HuH-7 (cell line): ENCODE results near the gene TEAD3.
"Not testable (repeated sequence)": the region's sequence is repeated elsewhere in the genome, so short reads cannot be mapped to it uniquely, and the experiment has no call there.

Experiments used
- DNase-seq: peaks from one replicate; pipeline ENCODE4 v3.0.0; 2011; ENCODE audit warnings: low spot score

TEAD3 gene

GRCh38 chr6:35449287-35449881 lies 47.5 kb downstream of the TEAD3 start:
- peak; percentile 84 for DNase-seq

- DNase-seq: no peak
Observed at GRCh38 chr6:35448191-35448590, 48.7 kb downstream of the TEAD3 start.

- DNase-seq: no peak
Observed at GRCh38 chr6:35445691-35446090, 51.2 kb downstream of the TEAD3 start.

GRCh38 chr6:35443341-35444030 lies 53.4 kb downstream of the TEAD3 start:
- DNase-seq: no peak

GRCh38 chr6:35442693-35443092 lies 54.2 kb downstream of the TEAD3 start:
- no peak for DNase-seq

GRCh38 chr6:35441642-35442041 lies 55.2 kb downstream of the TEAD3 start:
- no peak for DNase-seq

GRCh38 chr6:35441205-35441604 lies 55.7 kb downstream of the TEAD3 start:
- no peak for DNase-seq

GRCh38 chr6:35439308-35439707 lies 57.6 kb downstream of the TEAD3 start:
- no peak for DNase-seq

- DNase-seq: not testable (repeated sequence)
Observed at GRCh38 chr6:35438378-35439065, 58.4 kb downstream of the TEAD3 start.

- DNase-seq: no peak
Observed at GRCh38 chr6:35436071-35436857, 60.6 kb downstream of the TEAD3 start.

GRCh38 chr6:35435074-35435837 lies 61.6 kb downstream of the TEAD3 start:
- no peak for DNase-seq

GRCh38 chr6:35432702-35433101 lies 64.2 kb downstream of the TEAD3 start:
- DNase-seq: not testable (repeated sequence)

- DNase-seq: no peak
Observed at GRCh38 chr6:35432291-35432690, 64.6 kb downstream of the TEAD3 start.

- DNase-seq: no peak
Observed at GRCh38 chr6:35429463-35429862, 67.4 kb downstream of the TEAD3 start.

GRCh38 chr6:35428421-35429149 lies 68.3 kb downstream of the TEAD3 start:
- DNase-seq: peak; percentile 39

GRCh38 chr6:35427851-35428321 lies 69.0 kb downstream of the TEAD3 start:
- DNase-seq: no peak

- DNase-seq: no peak
Observed at GRCh38 chr6:35427435-35427834, 69.4 kb downstream of the TEAD3 start.

GRCh38 chr6:35426074-35426473 lies 70.8 kb downstream of the TEAD3 start:
- no peak for DNase-seq

GRCh38 chr6:35425284-35425683 lies 71.6 kb downstream of the TEAD3 start:
- no peak for DNase-seq
